ENCODE results near the gene SMURF2.

Gene SMURF2

GRCh38 chr17:64536913-64537312, 125.2 kb downstream of the SMURF2 start:
- no peak for DNase-seq (ENCODE audit: low read depth)

DNA sequence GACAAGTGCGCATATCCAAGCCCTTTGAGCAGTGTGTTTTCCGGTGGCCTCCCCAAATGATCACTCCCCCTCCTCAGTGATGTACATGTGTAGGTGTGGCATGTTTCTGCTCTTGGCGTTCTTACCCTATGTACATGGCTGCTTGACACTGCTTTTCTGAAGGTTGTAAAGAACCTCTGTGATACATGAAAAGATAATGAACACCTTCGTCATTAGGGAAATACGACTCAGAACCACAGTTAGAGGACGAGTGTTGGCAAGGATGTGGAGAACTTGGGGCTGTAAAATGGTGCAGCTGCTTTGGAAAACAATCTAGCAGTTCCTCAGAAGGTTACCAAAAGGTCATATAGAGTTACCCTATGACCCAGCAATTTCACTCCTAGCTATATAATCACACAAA, 126.8 kb downstream of the SMURF2 start:
- DNase-seq (ENCODE audit: low read depth) = no peak

- no peak for DNase-seq (ENCODE audit: low read depth)
Measured at GRCh38 chr17:64534187-64534586, 127.9 kb downstream of the SMURF2 start.

- no peak for DNase-seq (ENCODE audit: low read depth)
Measured at GRCh38 chr17:64533784-64534183, 128.3 kb downstream of the SMURF2 start.

GRCh38 chr17:64532409-64532808, 129.7 kb downstream of the SMURF2 start:
- DNase-seq (ENCODE audit: low read depth) = no peak

- no peak for DNase-seq (ENCODE audit: low read depth)
Measured at GRCh38 chr17:64531955-64532371, 130.1 kb downstream of the SMURF2 start.

DNA sequence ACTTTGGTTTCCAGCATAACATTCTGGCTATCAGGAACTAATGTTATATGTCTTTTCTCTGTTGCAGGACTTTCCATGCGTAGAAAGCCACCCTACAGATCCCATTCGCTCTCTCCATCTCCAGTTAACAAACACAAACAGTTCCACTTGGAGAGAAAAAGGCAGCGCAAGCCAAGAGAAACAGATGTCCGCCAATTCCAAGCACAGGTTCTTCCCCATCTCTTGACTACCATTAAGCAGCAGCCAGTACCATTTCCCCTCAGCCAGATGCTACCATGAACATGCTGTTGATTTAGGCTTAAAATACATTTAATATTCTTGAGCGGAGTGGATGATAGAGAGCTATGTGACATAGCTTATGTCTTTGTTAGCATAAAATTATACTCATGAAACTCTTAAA, 132.9 kb downstream of the SMURF2 start:
- no peak for DNase-seq (ENCODE audit: low read depth)

DNA sequence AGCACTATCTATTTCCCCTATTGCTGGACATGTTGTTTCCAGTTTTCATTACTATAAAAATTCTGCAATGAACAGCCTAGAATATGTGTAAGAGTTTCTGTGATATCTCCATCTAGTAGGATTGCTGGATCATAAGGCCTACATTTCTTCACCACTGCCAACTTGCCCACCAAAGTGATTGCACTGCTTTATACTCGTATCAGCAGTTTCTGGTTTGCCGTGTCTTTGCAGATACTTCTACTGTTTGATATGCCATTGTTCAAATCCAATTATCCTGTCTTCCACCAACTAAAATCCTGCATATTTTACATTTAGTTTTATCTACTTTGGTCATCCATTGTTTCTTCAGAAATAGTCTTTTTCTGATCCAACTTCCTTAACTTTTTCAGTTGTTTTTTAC, 134.2 kb downstream of the SMURF2 start:
- DNase-seq (ENCODE audit: low read depth) = no peak

- no peak for DNase-seq (ENCODE audit: low read depth)
Measured at GRCh38 chr17:64520359-64520758, 141.7 kb downstream of the SMURF2 start.

GRCh38 chr17:64519601-64520000, 142.5 kb downstream of the SMURF2 start:
- DNase-seq (ENCODE audit: low read depth) = no peak

DNA sequence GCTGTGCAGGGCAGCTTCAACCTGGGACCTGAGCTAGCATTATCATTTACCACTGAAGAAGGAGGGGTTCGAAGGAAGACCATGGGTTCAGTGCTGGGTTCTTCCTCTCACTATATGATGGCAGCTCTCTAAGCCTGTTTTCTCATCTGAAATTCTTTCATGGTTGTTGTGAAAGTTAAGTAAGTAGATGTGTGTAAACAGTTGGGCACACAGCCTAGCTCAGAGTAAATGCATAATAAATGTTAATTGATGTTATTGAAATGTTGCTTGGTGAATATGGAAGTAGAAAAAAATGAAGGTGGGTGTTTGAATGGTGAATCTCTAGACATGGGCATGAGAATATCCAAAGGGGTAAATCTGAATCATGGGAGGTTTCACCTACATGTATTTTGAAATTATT, 146.3 kb downstream of the SMURF2 start:
- no peak for DNase-seq (ENCODE audit: low read depth)

GRCh38 chr17:64515419-64515818, 146.7 kb downstream of the SMURF2 start:
- DNase-seq (ENCODE audit: low read depth) = no peak

- DNase-seq (ENCODE audit: low read depth) = no peak
Measured at GRCh38 chr17:64509179-64509578, 152.9 kb downstream of the SMURF2 start.

DNA sequence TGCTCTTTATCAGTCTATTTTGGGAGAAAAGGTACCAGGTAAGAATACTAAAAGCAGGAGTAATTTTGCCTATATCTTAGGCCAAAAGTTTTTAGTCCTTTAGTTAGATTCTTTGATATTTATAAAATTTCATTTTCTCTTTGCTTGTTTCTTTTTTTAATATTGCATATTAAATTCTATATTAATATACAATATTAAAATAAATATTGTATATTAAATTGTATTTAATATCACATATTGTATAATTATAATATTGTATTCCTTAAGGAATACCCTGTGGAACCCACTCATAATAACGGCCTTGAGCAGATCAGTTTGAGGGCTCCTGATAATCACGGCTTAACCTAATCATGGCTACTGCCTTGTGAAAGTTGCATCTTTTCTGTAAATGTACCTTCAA, 153.4 kb downstream of the SMURF2 start:
- DNase-seq (ENCODE audit: low read depth) = no peak

DNA sequence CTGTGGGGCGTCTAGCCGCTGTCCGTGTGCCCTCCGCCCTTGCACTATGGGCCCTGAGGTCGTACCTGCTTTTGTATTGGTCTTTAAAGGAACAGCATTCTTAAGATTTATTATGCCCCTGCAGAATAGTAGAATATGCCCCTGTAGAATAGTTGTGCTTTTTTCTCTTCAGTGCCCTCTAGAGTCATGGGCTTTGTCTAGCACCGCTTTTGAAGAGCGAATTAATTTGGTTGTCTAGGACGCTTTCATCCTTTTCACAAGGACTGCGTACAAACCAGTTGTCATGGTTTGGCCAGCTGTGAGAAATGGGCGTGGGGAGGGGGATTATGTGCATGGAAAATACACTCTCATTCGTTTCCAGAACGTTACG, 154.7 kb downstream of the SMURF2 start:
- DNase-seq (ENCODE audit: low read depth) = peak; percentile 7

- DNase-seq (ENCODE audit: low read depth) = peak; percentile 93
Measured at GRCh38 chr17:64506576-64507412, 155.3 kb downstream of the SMURF2 start, which contains the start of gene CEP95. Gene CEP95, plus strand, starts transcription at chr17:64506977. Its CDS starts 121 bp downstream, at chr17:64507098.

DNA sequence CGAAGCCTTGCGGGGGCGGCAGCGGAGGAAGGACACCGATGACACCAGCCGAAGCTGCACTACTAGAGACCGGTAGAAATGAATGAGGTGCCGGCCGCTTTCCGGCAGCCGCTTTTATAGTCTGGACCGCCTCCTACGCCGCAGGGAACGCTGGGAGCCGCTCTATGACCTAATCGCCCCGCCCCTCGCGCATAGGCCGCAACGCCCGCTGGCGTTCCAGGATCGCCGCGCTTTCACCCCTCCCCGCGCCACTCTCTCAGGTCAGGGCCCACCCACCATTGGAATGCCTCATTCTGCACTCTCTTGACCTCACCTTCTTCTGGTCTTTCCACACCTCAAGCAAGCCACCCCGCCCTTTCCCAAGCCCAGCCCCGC, 155.9 kb downstream of the SMURF2 start, which contains the start of gene DDX5:
TSS of gene DDX5 (minus strand) at position 89 of the 375 bp plus-strand sequence. CDS start 170 bp downstream, outside the sequence.
- peak; percentile 95 for DNase-seq (ENCODE audit: low read depth)

- DNase-seq (ENCODE audit: low read depth) = peak; percentile 69
Measured at GRCh38 chr17:64505340-64506200, 156.5 kb downstream of the SMURF2 start.

DNA sequence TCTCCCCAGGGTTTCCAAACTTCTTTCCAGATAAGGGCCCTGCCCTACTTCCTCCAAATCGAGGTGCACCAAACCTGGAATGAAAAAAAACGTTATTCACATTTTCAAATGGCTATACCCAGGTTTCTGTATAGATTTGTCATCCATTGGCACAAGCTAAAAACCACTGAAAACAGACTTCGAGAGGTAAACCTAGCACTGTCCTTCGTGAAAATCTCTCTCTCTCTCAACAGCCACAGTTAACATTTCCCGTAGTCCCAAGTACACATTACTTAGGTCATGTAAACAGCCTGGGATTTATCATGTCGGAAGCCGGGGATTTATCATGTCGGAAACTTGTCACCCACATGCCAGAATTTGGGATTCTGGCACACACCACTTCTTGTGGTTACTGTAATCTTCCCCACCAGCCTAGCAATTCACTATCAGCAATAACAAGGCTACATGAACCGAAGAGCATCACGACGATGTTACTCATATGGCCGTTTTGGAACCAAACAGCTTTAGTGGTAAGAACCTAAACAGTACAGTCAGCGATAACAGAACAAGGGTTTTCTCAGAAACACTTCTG, 157.3 kb downstream of the SMURF2 start:
- no peak for DNase-seq (ENCODE audit: low read depth)

DNA sequence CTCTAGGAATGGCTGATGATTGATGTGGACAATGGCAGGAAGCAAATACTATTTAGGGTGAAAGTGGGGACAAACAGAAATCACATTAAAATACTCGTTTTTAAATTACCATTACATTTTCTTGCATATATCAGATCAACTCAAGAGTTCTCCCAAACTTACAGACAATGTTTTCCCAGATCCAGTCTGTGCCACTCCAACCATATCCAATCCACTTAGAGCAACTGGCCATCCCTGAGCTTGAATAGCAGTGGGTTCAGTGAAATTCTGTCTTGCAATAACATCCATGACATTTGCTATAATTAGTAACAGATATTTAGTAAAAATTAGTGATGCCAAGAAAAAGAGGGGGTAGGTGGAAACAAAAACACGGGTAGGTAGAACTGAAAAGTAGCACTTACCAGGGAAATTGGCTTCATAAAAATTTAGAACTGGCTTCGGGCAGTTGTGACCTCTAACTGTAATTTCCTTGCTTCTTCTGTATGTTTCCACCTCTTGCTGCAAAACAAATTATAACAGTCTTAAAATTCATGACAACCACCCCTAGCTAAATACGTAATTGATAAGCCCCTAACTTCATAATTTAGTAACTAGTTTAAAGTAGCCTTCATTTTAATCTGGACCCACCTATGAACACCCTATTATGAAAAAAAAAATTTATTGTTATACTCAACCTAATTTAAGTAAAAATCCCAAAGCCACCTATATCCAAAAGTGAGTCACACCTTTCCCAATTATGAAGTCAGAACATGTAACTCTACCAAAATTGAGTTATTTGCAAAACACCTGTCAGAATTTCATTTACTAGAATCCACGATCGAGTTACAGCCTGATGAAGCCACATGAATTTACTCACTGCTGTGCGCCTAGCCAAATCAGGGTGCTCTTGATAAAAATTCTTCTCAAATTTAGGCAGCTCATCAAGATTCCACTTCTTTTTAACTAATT, 158.0 kb downstream of the SMURF2 start:
- DNase-seq (ENCODE audit: low read depth) = no peak

DNA sequence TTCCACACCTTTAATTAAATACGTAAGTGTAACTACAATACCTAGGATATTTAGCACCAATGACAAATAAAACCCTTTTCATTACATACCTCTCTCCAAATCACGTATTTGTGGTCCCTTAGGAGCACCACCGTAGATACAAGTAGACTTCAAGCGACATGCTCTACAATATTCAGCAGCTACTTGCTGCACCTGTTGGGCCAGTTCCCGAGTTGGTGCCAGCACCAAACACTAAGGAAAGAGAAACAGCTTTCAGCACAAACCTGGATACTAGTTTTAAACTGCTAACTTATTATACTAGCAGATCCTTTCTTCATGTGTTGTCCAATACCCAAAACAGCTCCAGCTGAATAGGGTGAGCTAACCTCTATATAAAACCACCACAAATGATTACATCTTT, 158.8 kb downstream of the SMURF2 start:
- no peak for DNase-seq (ENCODE audit: low read depth)
